Ishikawa (cell line): ENCODE results near the gene PMAIP1.

ENCODE experiments used
- EGR1 ChIP-seq: IDR thresholded peaks from 2 replicates; pipeline ENCODE4 v1.6.1; 2012
- EP300 ChIP-seq: IDR thresholded peaks from 2 replicates; pipeline ENCODE4 v1.6.1; 2012; ENCODE audit warnings: borderline replicate concordance
- RAD21 ChIP-seq: IDR thresholded peaks from 2 replicates; pipeline ENCODE4 v1.6.1; 2012; ENCODE audit warnings: low read depth
- TCF12 ChIP-seq: IDR thresholded peaks from 2 replicates; pipeline ENCODE4 v1.6.1; 2012; ENCODE audit warnings: low read depth
- YY1 ChIP-seq: IDR thresholded peaks from 2 replicates; pipeline ENCODE4 v1.6.1; 2012; ENCODE audit warnings: low read depth
- ZBTB7A ChIP-seq: IDR thresholded peaks from 2 replicates; pipeline ENCODE4 v1.6.1; 2012; ENCODE audit warnings: low read depth
- TF ChIP-seq, protein P1 (sequence below): IDR thresholded peaks from 2 replicates; pipeline ENCODE4 v1.6.1; 2012

DNA sequence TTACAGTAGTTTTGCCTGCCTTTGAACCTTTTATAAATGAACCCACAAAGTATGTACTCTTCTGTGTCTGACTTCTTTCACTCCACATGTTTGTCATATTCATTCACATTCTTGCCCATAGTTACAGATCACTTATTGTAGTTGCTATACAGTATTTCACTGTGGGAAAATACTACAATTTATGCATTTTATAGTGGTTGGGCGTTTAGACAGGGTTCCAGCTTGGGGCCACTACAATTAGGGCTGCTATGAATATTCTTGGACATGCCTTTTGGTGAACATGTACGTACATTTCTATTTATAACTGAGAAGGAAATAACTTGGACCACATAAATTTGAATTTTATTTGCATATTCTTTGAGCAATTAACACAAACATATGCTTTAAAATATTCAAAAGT, 15.4 kb upstream of the PMAIP1 start:
- TF ChIP-seq TCF12, result no peak
- TF ChIP-seq, protein P1, sequence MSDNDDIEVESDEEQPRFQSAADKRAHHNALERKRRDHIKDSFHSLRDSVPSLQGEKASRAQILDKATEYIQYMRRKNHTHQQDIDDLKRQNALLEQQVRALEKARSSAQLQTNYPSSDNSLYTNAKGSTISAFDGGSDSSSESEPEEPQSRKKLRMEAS, result no peak
- no peak for TF ChIP-seq ZBTB7A
- TF ChIP-seq EP300, result no peak
- no peak for TF ChIP-seq RAD21
- TF ChIP-seq EGR1, result no peak
- TF ChIP-seq YY1, result no peak
